ENCODE measurements around the gene CD79A. TPM values are rescaled to one million over a fixed set of nuclear protein-coding genes. Genes with fewer than 3 reads are reported as not detected.

CD79A gene
- total RNA-seq, 1 experiment from 2014 or later = 0.69 TPM

DNA sequence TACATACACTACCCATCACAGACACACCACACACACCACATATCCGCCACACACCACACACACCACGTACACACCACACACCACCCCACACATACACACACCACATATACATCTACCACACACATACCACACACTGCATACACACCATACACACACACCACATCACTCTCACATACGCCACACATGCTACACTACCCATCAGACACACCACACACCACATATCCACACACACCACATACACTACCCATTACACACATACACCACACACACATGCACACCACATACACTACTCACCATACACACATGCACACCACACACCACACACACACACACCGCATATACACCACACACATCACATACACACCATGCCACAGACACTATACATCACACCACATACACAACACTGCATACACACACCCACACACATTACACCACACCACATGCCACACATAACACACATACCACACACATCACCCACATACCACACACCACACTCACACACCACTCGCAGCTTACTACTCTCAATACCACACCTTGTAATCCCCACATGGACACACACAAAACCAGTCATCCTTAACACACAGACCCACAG is 41.7 kb downstream of the CD79A start:
- Histone ChIP-seq H3K36me3 (ENCODE audit: control insufficient read depth in 1 of 2, insufficient read depth in 2 of 2, low read length in 2 of 2) (no peaks in the 10 kb centered on the region), H2AFZ (ENCODE audit: low read depth, low read length, poor library complexity, severe bottlenecking) (no peak overlapping the region), H3K4me2 (ENCODE audit: low read length) (no peak overlapping the region), H3K9me3 (ENCODE audit: control insufficient read depth in 1 of 2, insufficient read depth in 1 of 2, low read depth in 1 of 2, low read length in 2 of 2) (no peaks in the 10 kb centered on the region), H3K4me3 (replicated peaks in 1 of 2; ENCODE audit: low read depth in 1 of 2, low read length in 2 of 2) (no peak overlapping the region), H3K9me2 (ENCODE audit: insufficient read depth) (no peaks in the 10 kb centered on the region), H3K9ac (ENCODE audit: low read length) (no peak overlapping the region), H3K27ac (ENCODE audit: low read depth, low read length) (no peak overlapping the region), H3K79me2 (ENCODE audit: insufficient read depth, low read length) (no peaks in the 10 kb centered on the region), H4K20me1 (ENCODE audit: insufficient read depth) (no peaks in the 10 kb centered on the region), H3K4me1 (ENCODE audit: control insufficient read depth in 1 of 2, insufficient read depth in 2 of 2, low read length in 2 of 2) (no peaks in the 10 kb centered on the region), H3K27me3 (ENCODE audit: insufficient read depth, low read length) (no peaks in the 10 kb centered on the region; the same call in 1 of the 2 replicates)
- BruUV-seq (replicated peaks) = no TSS peak
- ChIA-PET RAD21 (ENCODE audit: low non-redundant PET in 1 of 2, low total read pairs in 2 of 2, uncharacterized antibody in 2 of 2, unreplicated experiment in 2 of 2) (no interaction called here), CTCF (no interaction called here), POLR2A (no interaction called here)
- intact Hi-C loops (cut with micrococcal nuclease) = no loop called here
- TF ChIP-seq ZNF274 (IDR thresholded peaks at IDR 0.05; ENCODE audit: low read depth, low read length) = no peak
- TF ChIP-seq POLR2AphosphoS5 (IDR thresholded peaks at IDR 0.05; ENCODE audit: low read depth, low read length) = no peak
- TF ChIP-seq, protein P1, sequence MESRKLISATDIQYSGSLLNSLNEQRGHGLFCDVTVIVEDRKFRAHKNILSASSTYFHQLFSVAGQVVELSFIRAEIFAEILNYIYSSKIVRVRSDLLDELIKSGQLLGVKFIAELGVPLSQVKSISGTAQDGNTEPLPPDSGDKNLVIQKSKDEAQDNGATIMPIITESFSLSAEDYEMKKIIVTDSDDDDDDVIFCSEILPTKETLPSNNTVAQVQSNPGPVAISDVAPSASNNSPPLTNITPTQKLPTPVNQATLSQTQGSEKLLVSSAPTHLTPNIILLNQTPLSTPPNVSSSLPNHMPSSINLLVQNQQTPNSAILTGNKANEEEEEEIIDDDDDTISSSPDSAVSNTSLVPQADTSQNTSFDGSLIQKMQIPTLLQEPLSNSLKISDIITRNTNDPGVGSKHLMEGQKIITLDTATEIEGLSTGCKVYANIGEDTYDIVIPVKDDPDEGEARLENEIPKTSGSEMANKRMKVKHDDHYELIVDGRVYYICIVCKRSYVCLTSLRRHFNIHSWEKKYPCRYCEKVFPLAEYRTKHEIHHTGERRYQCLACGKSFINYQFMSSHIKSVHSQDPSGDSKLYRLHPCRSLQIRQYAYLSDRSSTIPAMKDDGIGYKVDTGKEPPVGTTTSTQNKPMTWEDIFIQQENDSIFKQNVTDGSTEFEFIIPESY (IDR thresholded peaks at IDR 0.05; ENCODE audit: extremely low read depth, insufficient replicate concordance, low read length) = no peak
- no peak for TF ChIP-seq CBX3 (IDR thresholded peaks at IDR 0.05; ENCODE audit: low read depth)
- no peak for TF ChIP-seq FOSL1 (IDR thresholded peaks at IDR 0.05; ENCODE audit: low read depth)
- no peak for TF ChIP-seq RAD21 (IDR thresholded peaks at IDR 0.05; ENCODE audit: low read depth)
- TF ChIP-seq EGR1 (IDR thresholded peaks at IDR 0.05; ENCODE audit: low read depth) = no peak
- no peak for TF ChIP-seq EZH2phosphoT487 (IDR thresholded peaks at IDR 0.05; ENCODE audit: borderline replicate concordance)
- no peak for TF ChIP-seq SP1 (IDR thresholded peaks at IDR 0.05; ENCODE audit: low read depth)
- no peak for TF ChIP-seq ELF1 (IDR thresholded peaks at IDR 0.05; ENCODE audit: borderline replicate concordance, low read depth)
- ATAC-seq = no peak
- DNase-seq (ENCODE audit: low read depth, low spot score) = no peak

Measured in HCT116 (cell line).